DOHH2 (cell line): ENCODE results near the gene SVBP.

Experiments
- CTCF ChIP-seq: fragments of 200-600 bp; sonication (generic); IDR thresholded peaks from one replicate; pipeline ENCODE4 v1.5.1; 2014; ENCODE audit warnings: antibody characterized with exemption, mild to moderate bottlenecking, low read depth, low read length; ENCODE audit not compliant: poor library complexity, severe bottlenecking
- EZH2phosphoT487 ChIP-seq: fragments of 200-600 bp; sonication (generic); IDR thresholded peaks from 2 replicates; pipeline ENCODE4 v1.6.1; 2017; ENCODE audit warnings: borderline replicate concordance, mild to moderate bottlenecking, antibody characterized with exemption, low read length, moderate library complexity, mixed read lengths

GRCh38 chr1:42761567-42761966 lies 55.6 kb downstream of the SVBP start:
- TF ChIP-seq CTCF (no peak), EZH2phosphoT487 (no peak)
